Measurements from ENCODE around the gene GNAI2. TPM values are rescaled to one million over a fixed set of nuclear protein-coding genes. Genes with fewer than 3 reads are reported as not detected.
"Not testable (repeated sequence)": the region's sequence is repeated elsewhere in the genome, so short reads cannot be mapped to it uniquely, and the experiment has no call there.

The GNAI2 gene
- total RNA-seq, 1 donor from 2014 or later = 309 TPM

- DNase-seq (ENCODE audit: low spot score) = no peak
Observed at GRCh38 chr3:50221411-50222168, 14.4 kb upstream of the GNAI2 start.

- no peak for DNase-seq (ENCODE audit: low spot score)
Observed at GRCh38 chr3:50222169-50222528, 13.9 kb upstream of the GNAI2 start.

GRCh38 chr3:50224639-50225038 lies 11.4 kb upstream of the GNAI2 start:
- DNase-seq (ENCODE audit: low spot score) = no peak

- DNase-seq (ENCODE audit: low spot score) = peak; percentile 91
Observed at GRCh38 chr3:50226888-50227389, 9.1 kb upstream of the GNAI2 start.

GRCh38 chr3:50227390-50228183 lies 8.4 kb upstream of the GNAI2 start:
- DNase-seq (ENCODE audit: low spot score) = peak; percentile 97

GRCh38 chr3:50228184-50228763 lies 7.7 kb upstream of the GNAI2 start:
- DNase-seq (ENCODE audit: low spot score) = not testable (repeated sequence)

- no peak for DNase-seq (ENCODE audit: low spot score)
Observed at GRCh38 chr3:50229490-50229889, 6.5 kb upstream of the GNAI2 start.

- no peak for DNase-seq (ENCODE audit: low spot score)
Observed at GRCh38 chr3:50230104-50230793, 5.8 kb upstream of the GNAI2 start.

GRCh38 chr3:50230794-50231125 lies 5.2 kb upstream of the GNAI2 start:
- DNase-seq (ENCODE audit: low spot score) = no peak

GRCh38 chr3:50231581-50231980 lies 4.4 kb upstream of the GNAI2 start:
- no peak for DNase-seq (ENCODE audit: low spot score)

GRCh38 chr3:50232303-50232702 lies 3.7 kb upstream of the GNAI2 start:
- no peak for DNase-seq (ENCODE audit: low spot score)

GRCh38 chr3:50233176-50233575 lies 2.8 kb upstream of the GNAI2 start:
- no peak for DNase-seq (ENCODE audit: low spot score)

GRCh38 chr3:50236484-50237132 lies 604 bp downstream of the GNAI2 start:
- no peak for DNase-seq (ENCODE audit: low spot score)

GRCh38 chr3:50237133-50237651 lies 1.2 kb downstream of the GNAI2 start:
- no peak for DNase-seq (ENCODE audit: low spot score)

- peak; percentile 94 for DNase-seq (ENCODE audit: low spot score)
Observed at GRCh38 chr3:50237754-50238548, 1.9 kb downstream of the GNAI2 start.

GRCh38 chr3:50238549-50239026 lies 2.6 kb downstream of the GNAI2 start:
- DNase-seq (ENCODE audit: low spot score) = peak; percentile 95

GRCh38 chr3:50239649-50240048 lies 3.6 kb downstream of the GNAI2 start:
- no peak for DNase-seq (ENCODE audit: low spot score)

- DNase-seq (ENCODE audit: low spot score) = no peak
Observed at GRCh38 chr3:50241163-50241562, 5.2 kb downstream of the GNAI2 start.

- DNase-seq (ENCODE audit: low spot score) = no peak
Observed at GRCh38 chr3:50241713-50242380, 5.8 kb downstream of the GNAI2 start.
